ENCODE measurements around the gene BANK1. TPM values are rescaled to one million over a fixed set of nuclear protein-coding genes. Genes with fewer than 3 reads are reported as not detected.

The BANK1 gene
- total and polyA plus RNA-seq, 2 of the 8 experiments (the other 6 are each of a cell fraction or from before 2014, with no cell fraction given) = 0.59 to 0.93 TPM

DNA sequence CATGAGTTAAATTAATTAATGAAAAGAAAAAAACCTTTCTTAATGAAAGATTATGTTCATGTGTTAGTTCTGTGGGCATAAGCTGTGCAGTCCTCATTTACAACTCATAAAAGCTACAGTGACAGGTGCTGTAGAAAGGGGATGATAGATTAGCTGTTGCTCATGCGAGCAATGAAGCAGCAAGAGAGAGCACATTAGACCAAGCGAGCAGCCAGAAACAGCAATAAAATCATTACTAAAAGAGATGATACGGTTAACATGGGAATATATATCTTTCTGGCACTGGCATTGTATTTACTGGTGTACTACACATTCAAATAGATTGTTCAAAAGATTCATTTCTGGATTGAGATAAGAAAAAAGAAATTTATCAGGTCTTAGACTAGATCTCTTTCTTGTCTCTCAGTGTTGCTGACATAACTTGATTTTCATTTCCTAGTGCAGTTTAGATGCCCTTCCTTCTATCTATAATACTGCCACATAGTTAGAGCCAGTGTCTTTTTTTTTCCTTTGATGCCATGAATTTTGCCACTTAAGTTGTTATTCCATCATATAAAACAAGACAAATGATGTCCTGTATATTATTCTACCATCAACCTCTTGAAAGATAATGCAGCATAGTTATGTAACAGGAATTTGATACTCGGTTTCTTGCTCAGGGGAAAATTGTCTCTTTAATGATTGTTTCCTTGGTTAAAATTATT is 164.6 kb downstream of the BANK1 start:
- Histone ChIP-seq H3K18ac (ENCODE audit: extremely low read depth, low read length) (no peak overlapping the region), H3K56ac (replicated peaks; ENCODE audit: insufficient read length, low read depth, low read length) (no peak overlapping the region), H3K9me3 (ENCODE audit: insufficient read depth in 2 of 2, low read depth in 1 of 2, low read length in 1 of 2) (no peaks in the 10 kb centered on the region), H3K79me2 (ENCODE audit: control insufficient read depth in 1 of 2, insufficient read depth in 2 of 2, low read length in 2 of 2) (no peaks in the 10 kb centered on the region), H4K5ac (ENCODE audit: insufficient read length, low read depth, low read length) (no peak overlapping the region), H3K4me1 (replicated peaks in 1 of 4; ENCODE audit: control insufficient read depth in 3 of 4, insufficient read depth in 4 of 4, low read length in 3 of 4) (peaks cover 0 to 16% (median 7%) of the 10 kb centered on the region in 4 experiments; a peak in 5 of 7 replicates), H4K20me1 (replicated peaks in 1 of 2; ENCODE audit: control insufficient read depth in 1 of 2, insufficient read depth in 2 of 2, low read length in 2 of 2) (no peaks in the 10 kb centered on the region), H2BK20ac (ENCODE audit: low read length) (no peak overlapping the region), H3K4me3 (ENCODE audit: extremely low read depth in 1 of 4, insufficient read depth in 2 of 4, low read depth in 3 of 4, low read length in 4 of 4) (no peak overlapping the region), H3K27me3 (replicated peaks in 1 of 4; ENCODE audit: control insufficient read depth in 3 of 4, extremely low read depth in 1 of 4, insufficient read depth in 3 of 4, low read length in 3 of 4) (no peaks in the 10 kb centered on the region), H4K8ac (ENCODE audit: extremely low read depth, insufficient read depth, low read length) (no peak overlapping the region), H3K23me2 (ENCODE audit: low read depth, low read length) (no peaks in the 10 kb centered on the region), H3K27ac (ENCODE audit: low read depth, low read length) (no peak overlapping the region), H3K4ac (replicated peaks; ENCODE audit: insufficient read length, low read depth, low read length) (no peak overlapping the region), H2BK15ac (ENCODE audit: low read length) (no peak overlapping the region), H4K91ac (replicated peaks; ENCODE audit: insufficient read length, low read length) (peak overlapping the region; percentile 53), H2BK5ac (ENCODE audit: low read depth, low read length) (no peak overlapping the region), H2BK12ac (ENCODE audit: low read depth, low read length) (peak overlapping the region; percentile 56; the same call in 1 of the 2 replicates), H3K23ac (ENCODE audit: insufficient read length) (no peak overlapping the region), H3K14ac (ENCODE audit: insufficient read length) (no peak overlapping the region), H3K36me3 (ENCODE audit: control insufficient read depth in 2 of 4, insufficient read depth in 4 of 4, low read length in 3 of 4) (no peaks in the 10 kb centered on the region), H3K9ac (replicated peaks in 1 of 4; ENCODE audit: extremely low read depth in 1 of 4, low read depth in 3 of 4, low read length in 3 of 4) (no peak overlapping the region), H2AK5ac (ENCODE audit: low read depth, low read length) (no peak overlapping the region), H3K79me1 (ENCODE audit: low read depth, low read length) (no peaks in the 10 kb centered on the region), H2BK120ac (replicated peaks; ENCODE audit: low read depth, low read length) (peak overlapping the region; percentile 61), H3K4me2 (ENCODE audit: insufficient read depth in 1 of 2, low read depth in 2 of 2, low read length in 2 of 2) (no peak overlapping the region), H2AFZ (ENCODE audit: low read length) (no peak overlapping the region)
- 97% methylated on average over 4 of the region's 4 CpGs; no CpG with 5 or more reads in 1 of the 2 experiments for WGBS, 2 experiments (ENCODE audit: extremely low coverage in 1 of 2, insufficient coverage in 1 of 2, insufficient read length in 1 of 2, insufficient replicate concordance in 2 of 2, low coverage in 1 of 2, low lambda C conversion rate in 2 of 2, missing lambda C conversion rate in 1 of 2)
- CTCF ChIA-PET (ENCODE audit: partially characterized antibody) = no interaction called here
- FAIRE-seq (no peak), DNase-seq (ENCODE audit: low read depth in 1 of 2, low spot score in 2 of 2) (no peak)
- POLR2A ChIA-PET (ENCODE audit: partially characterized antibody) = no interaction called here
- TF ChIP-seq NANOG (IDR thresholded peaks at IDR 0.05; ENCODE audit: insufficient read depth, low read depth, low read length, poor library complexity, severe bottlenecking) (no peak), KDM1A (IDR thresholded peaks at IDR 0.05; ENCODE audit: borderline replicate concordance, low read length) (no peak), SUZ12 (IDR thresholded peaks at IDR 0.05; ENCODE audit: low read length) (no peak), MAFK (IDR thresholded peaks at IDR 0.05; ENCODE audit: low read depth, low read length) (no peak), CBX8 (IDR thresholded peaks at IDR 0.05; ENCODE audit: borderline replicate concordance, low read depth, low read length) (no peak), TBP (IDR thresholded peaks at IDR 0.05; ENCODE audit: low read depth, low read length) (no peak), PHF8 (conservative IDR thresholded peaks at IDR 0.05; ENCODE audit: low read depth, low read length) (no peak), EGR1 (IDR thresholded peaks at IDR 0.05; ENCODE audit: borderline replicate concordance, low read depth, low read length) (no peak), SIN3A (conservative IDR thresholded peaks at IDR 0.05 in 1 of 2, IDR thresholded peaks at IDR 0.05 in 1 of 2; ENCODE audit: low read depth in 1 of 2, low read length in 2 of 2) (no peak), KDM4A (IDR thresholded peaks at IDR 0.05; ENCODE audit: low read depth, low read length, severe bottlenecking) (no peak), CHD2 (IDR thresholded peaks at IDR 0.05; ENCODE audit: low read length) (no peak)
- TF ChIP-seq, protein P1, sequence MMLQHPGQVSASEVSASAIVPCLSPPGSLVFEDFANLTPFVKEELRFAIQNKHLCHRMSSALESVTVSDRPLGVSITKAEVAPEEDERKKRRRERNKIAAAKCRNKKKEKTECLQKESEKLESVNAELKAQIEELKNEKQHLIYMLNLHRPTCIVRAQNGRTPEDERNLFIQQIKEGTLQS (IDR thresholded peaks at IDR 0.05; ENCODE audit: insufficient read depth, low read depth, low read length) = no peak
